Prostate gland (tissue), 2 donors: ENCODE results near the gene JPH3. TPM values are rescaled to one million over a fixed set of nuclear protein-coding genes. Genes with fewer than 3 reads are reported as not detected.

Source experiments
- DNase-seq: peaks from one replicate; pipeline ENCODE4 v3.0.0-alpha.2; 2019; ENCODE audit warnings: low spot score
- H3K27ac ChIP-seq, 2 donors: fragments of 200-600 bp; sonication (generic); 2 replicates each; pipeline ENCODE4 v1.5.1; 2017 to 2019
- H3K27me3 ChIP-seq: fragments of 200-600 bp; sonication (generic); replicated peaks from 2 replicates; pipeline ENCODE4 v1.5.1; 2019; ENCODE audit not compliant: insufficient read depth
- H3K36me3 ChIP-seq, 2 donors: fragments of 200-600 bp; sonication (generic); 1 replicate in 1 of 2; 2 replicates in 1 of 2; pipeline versions ENCODE4 v1.5.1 to v1.8.1; 2017 to 2019
- H3K4me1 ChIP-seq: fragments of 200-600 bp; sonication (generic); replicated peaks from 2 replicates; pipeline ENCODE4 v1.5.1; 2019
- H3K4me3 ChIP-seq, 2 donors: fragments of 200-600 bp; sonication (generic); 2 replicates each; pipeline ENCODE4 v1.5.1; 2017 to 2019
- H3K9me3 ChIP-seq: fragments of 200-600 bp; sonication (generic); 2 replicates; pipeline ENCODE4 v1.5.1; 2017
- POLR2A ChIP-seq: fragments of 450-650 bp; IDR thresholded peaks from one replicate; pipeline ENCODE4 v1.6.1; 2016; ENCODE audit warnings: antibody characterized with exemption, mild to moderate bottlenecking
- POLR2AphosphoS5 ChIP-seq: sonication (generic); formaldehyde crosslinking; IDR thresholded peaks from one replicate; pipeline ENCODE4 v1.6.1; 2017; ENCODE audit warnings: antibody characterized with exemption
- WGBS: methylation state at CpG from one replicate; pipeline ENCODE4 v1.1.5; 2018; 5-methylcytosine and 5-hydroxymethylcytosine counted together
- intact Hi-C: fragments of 100-400 bp; cut with DNase I; formaldehyde crosslinking; loops from one replicate; pipeline ENCODE4 v1.14.2; 2022
- total RNA-seq, 2 donors: library from RNA; depleted of rRNA; stranded (reverse); fragments of >200 nt; gene quantifications; one replicate each; pipeline ENCODE4 v1.1.0, GENCODE V29; 2016
- TF ChIP-seq, protein P1 (sequence below), 4 experiments: fragments of 200-600 bp in 2 of 4; fragments of 450-650 bp in 2 of 4; sonication (generic) in 2 of 4; IDR thresholded peaks; 1 replicate in 3 of 4; 2 replicates in 1 of 4; pipeline ENCODE4 v1.5.1; 2016 to 2019; ENCODE audit warnings: antibody characterized with exemption in 4 of 4, mild to moderate bottlenecking in 2 of 4, moderate library complexity in 2 of 4

JPH3 gene
- total RNA-seq, 2 donors from 2014 or later: 1.0 to 6.1 TPM

DNA sequence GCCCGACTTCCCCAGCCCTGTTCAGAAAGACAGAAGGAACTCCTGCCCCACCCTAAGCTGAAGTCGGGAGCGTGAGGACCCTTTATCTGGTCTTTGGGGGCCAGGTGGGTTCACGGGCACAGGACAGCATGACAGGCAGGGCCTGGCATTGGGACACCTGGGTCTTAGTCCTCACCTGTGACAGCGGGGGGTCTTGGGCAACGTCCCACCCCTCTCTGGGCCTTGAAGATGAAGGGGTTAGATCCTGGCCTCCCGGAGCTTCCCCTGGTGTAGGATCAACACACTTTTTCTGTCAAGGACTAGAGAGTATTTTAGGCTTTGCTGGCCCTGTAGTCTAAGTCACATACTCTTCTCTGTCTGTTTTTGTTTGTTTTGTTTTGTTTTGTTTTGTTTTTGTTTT lies 65.1 kb downstream of the JPH3 start:
- Histone ChIP-seq H3K27me3 (no peaks in the 10 kb centered on the region), H3K9me3 (no peaks in the 10 kb centered on the region), H3K27ac (no peak overlapping the region), H3K36me3 (no peaks in the 10 kb centered on the region), H3K4me1 (no peaks in the 10 kb centered on the region), H3K4me3 (no peak overlapping the region)
- WGBS: 78% methylated on average over 7 of the region's 7 CpGs
- intact Hi-C loops: no loop called here
- no peak for DNase-seq
- TF ChIP-seq, protein P1, sequence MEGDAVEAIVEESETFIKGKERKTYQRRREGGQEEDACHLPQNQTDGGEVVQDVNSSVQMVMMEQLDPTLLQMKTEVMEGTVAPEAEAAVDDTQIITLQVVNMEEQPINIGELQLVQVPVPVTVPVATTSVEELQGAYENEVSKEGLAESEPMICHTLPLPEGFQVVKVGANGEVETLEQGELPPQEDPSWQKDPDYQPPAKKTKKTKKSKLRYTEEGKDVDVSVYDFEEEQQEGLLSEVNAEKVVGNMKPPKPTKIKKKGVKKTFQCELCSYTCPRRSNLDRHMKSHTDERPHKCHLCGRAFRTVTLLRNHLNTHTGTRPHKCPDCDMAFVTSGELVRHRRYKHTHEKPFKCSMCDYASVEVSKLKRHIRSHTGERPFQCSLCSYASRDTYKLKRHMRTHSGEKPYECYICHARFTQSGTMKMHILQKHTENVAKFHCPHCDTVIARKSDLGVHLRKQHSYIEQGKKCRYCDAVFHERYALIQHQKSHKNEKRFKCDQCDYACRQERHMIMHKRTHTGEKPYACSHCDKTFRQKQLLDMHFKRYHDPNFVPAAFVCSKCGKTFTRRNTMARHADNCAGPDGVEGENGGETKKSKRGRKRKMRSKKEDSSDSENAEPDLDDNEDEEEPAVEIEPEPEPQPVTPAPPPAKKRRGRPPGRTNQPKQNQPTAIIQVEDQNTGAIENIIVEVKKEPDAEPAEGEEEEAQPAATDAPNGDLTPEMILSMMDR (IDR thresholded peaks at IDR 0.05): no peak
- TF ChIP-seq POLR2AphosphoS5: no peak
- no peak for TF ChIP-seq POLR2A

DNA sequence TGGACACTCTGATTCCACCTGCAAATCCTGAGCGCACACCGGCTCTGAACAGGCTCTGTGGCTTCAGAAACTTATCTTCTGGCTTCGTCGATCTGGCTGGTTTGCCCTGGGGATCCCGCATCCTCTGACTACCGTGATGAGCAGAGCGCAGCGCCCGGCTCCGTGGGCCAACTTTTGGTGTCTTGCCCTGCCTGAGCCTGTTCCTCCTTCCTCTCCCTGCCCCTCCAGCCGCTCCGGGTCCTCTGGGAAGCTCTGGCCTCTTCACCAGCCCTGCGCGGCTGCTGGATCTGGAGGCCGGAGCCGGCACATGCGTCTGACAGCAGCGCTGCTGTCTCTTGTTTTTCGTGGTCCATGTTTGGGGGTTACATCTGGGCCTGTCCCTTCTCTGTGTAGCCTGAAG lies 65.6 kb downstream of the JPH3 start:
- TF ChIP-seq POLR2AphosphoS5 (no peak), POLR2A (no peak)
- TF ChIP-seq, protein P1 (IDR thresholded peaks at IDR 0.05): no peak
- 91% methylated on average over 19 of the region's 19 CpGs for WGBS
- Histone ChIP-seq H3K36me3 (no peaks in the 10 kb centered on the region), H3K9me3 (no peaks in the 10 kb centered on the region), H3K27ac (no peak overlapping the region), H3K4me1 (no peaks in the 10 kb centered on the region), H3K27me3 (no peaks in the 10 kb centered on the region), H3K4me3 (no peak overlapping the region)
- no peak for DNase-seq
- intact Hi-C loops: no loop called here

DNA sequence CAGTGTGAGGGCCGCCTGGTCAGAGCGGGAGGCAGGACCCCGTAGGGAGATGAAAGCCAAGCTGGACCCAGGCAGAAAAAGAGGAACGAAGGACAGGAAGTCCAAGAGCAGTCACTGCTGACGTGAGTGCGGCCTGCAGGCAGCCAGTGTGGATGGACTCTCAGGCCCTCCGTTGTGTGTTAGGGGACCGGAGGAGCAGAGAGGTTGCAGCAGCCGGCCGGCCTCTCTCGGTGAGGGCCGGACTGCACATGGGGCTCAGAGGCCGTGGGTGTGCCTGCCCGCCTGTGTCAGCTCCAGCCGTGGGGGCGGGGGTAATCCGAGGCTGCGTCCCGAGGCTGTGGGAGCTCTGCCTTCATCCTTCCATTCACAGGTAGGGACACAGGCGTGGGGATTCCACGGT lies 67.4 kb downstream of the JPH3 start:
- Histone ChIP-seq H3K27me3 (no peaks in the 10 kb centered on the region), H3K4me1 (no peaks in the 10 kb centered on the region), H3K4me3 (no peak overlapping the region), H3K27ac (no peak overlapping the region), H3K36me3 (no peaks in the 10 kb centered on the region), H3K9me3 (no peaks in the 10 kb centered on the region)
- intact Hi-C loops: no loop called here
- TF ChIP-seq, protein P1 (IDR thresholded peaks at IDR 0.05): no peak
- no peak for TF ChIP-seq POLR2AphosphoS5
- no peak for TF ChIP-seq POLR2A
- DNase-seq: no peak
- 77% methylated on average over 21 of the region's 21 CpGs for WGBS

DNA sequence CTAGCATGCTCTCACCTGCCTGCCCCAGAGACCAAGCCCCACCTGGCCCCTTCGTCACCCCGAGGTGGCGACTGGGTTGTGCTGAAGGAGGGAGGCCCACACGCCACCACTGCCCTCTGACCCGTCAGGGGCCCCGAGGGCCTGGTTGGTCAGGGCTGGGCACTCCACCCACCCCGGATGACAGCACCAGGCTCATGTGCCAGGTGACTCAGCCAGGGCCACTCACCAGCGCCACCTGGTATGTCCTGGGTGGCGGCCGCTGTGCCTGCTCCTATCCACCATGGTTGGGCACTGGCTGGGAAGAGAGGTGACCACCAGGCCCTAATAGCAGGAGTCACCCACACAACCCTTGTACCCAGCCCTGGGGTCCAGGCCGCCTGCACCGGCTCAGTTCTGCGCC lies 68.9 kb downstream of the JPH3 start:
- no peak for DNase-seq
- TF ChIP-seq, protein P1 (IDR thresholded peaks at IDR 0.05): no peak
- TF ChIP-seq POLR2A: no peak
- no peak for TF ChIP-seq POLR2AphosphoS5
- Histone ChIP-seq H3K36me3 (no peaks in the 10 kb centered on the region), H3K9me3 (no peaks in the 10 kb centered on the region), H3K27me3 (no peaks in the 10 kb centered on the region), H3K27ac (no peak overlapping the region), H3K4me3 (no peak overlapping the region), H3K4me1 (no peaks in the 10 kb centered on the region)
- intact Hi-C loops: no loop called here
- 83% methylated on average over 10 of the region's 13 CpGs for WGBS

DNA sequence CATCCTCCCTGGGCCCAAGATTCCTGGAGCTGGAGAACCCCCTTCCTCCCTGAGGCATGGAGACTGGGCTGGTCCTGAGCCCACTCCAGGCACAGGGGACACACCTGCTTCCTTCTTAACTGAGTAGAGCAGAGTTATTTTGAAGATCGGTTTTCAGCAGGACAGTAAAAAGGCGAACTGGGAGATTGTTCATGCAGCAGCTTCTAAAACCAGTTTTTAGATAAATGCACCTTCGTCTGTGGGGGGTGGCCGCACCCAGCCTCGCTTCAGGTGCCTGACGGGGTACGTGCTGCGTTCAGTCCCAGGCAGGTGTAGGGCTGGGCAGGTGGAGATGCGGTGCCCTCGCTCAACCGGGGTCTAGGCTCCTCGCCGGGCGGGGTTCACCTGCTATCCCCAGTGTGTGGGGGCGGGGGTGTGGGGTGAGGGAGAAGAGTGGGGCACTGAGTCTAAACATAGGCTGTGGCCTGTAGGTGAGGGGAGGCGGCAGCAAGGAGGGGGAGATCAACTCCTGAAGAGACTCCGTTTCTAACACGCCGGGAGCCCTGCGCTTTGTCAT lies 69.5 kb downstream of the JPH3 start:
- intact Hi-C loops: no loop called here
- H3K36me3 ChIP-seq: no peaks in the 10 kb centered on the region
- H3K9me3 ChIP-seq: no peaks in the 10 kb centered on the region
- no peak overlapping the region for H3K27ac ChIP-seq
- H3K27me3 ChIP-seq: no peaks in the 10 kb centered on the region
- H3K4me3 ChIP-seq: no peak overlapping the region
- DNase-seq: no peak
- no peaks in the 10 kb centered on the region for H3K4me1 ChIP-seq
- WGBS: 78% methylated on average over 20 of the region's 20 CpGs
- no peak for TF ChIP-seq POLR2AphosphoS5
- TF ChIP-seq, protein P1 (IDR thresholded peaks at IDR 0.05): no peak
- TF ChIP-seq POLR2A: no peak
